Measurements from ENCODE around the gene MOB2.
"Not testable (repeated sequence)": the region's sequence is repeated elsewhere in the genome, so short reads cannot be mapped to it uniquely, and the experiment has no call there.

- TF ChIP-seq CTCF (IDR thresholded peaks at IDR 0.05); POLR2AphosphoS5 (IDR thresholded peaks at IDR 0.05; ENCODE audit: insufficient read depth in 1 of 2, low read depth in 1 of 2); POLR2A (IDR thresholded peaks at IDR 0.05): not testable (repeated sequence)
These were observed 23.8 kb upstream of the MOB2 start for GRCh38 chr11:1510351-1510750.

All from vagina (tissue), 2 donors.